Left kidney (tissue), 2 donors: ENCODE data around the gene SGK1. TPM values are rescaled to one million over a fixed set of nuclear protein-coding genes. Genes with fewer than 3 reads are reported as not detected.
"Not testable (repeated sequence)": the region's sequence is repeated elsewhere in the genome, so short reads cannot be mapped to it uniquely, and the experiment has no call there.

Source experiments
- DNase-seq: peaks from one replicate; pipeline ENCODE4 v3.0.0-alpha.2; 2013
- polyA plus RNA-seq: library from polyadenylated mRNA; unstranded; fragments of 120-200 nt; gene quantifications from one replicate; pipeline ENCODE4 v1.2.1, GENCODE V29; 2013; ENCODE audit not compliant: insufficient read length

Gene SGK1
- polyA plus RNA-seq, 1 donor = 88.6 TPM

GRCh38 chr6:134307870-134308269 is 10.0 kb downstream of the SGK1 start:
- DNase-seq = no peak

- DNase-seq = no peak
These were observed 10.8 kb downstream of the SGK1 start for GRCh38 chr6:134307075-134307474.

GRCh38 chr6:134304381-134304780 is 13.5 kb downstream of the SGK1 start:
- DNase-seq = not testable (repeated sequence)

GRCh38 chr6:134303891-134304290 is 14.0 kb downstream of the SGK1 start:
- DNase-seq = no peak

- no peak for DNase-seq
These were observed 18.7 kb downstream of the SGK1 start for GRCh38 chr6:134299236-134299635.

- DNase-seq = no peak
These were observed 21.1 kb downstream of the SGK1 start for GRCh38 chr6:134296762-134297161.

GRCh38 chr6:134295953-134296553 is 21.9 kb downstream of the SGK1 start:
- peak; percentile 42 for DNase-seq

GRCh38 chr6:134293659-134294161 is 24.2 kb downstream of the SGK1 start:
- no peak for DNase-seq

- DNase-seq = no peak
These were observed 26.8 kb downstream of the SGK1 start for GRCh38 chr6:134291156-134291555.

- DNase-seq = no peak
These were observed 28.7 kb downstream of the SGK1 start for GRCh38 chr6:134289204-134289575.

GRCh38 chr6:134288538-134289203 is 29.2 kb downstream of the SGK1 start:
- DNase-seq = no peak

GRCh38 chr6:134287859-134288537 is 29.9 kb downstream of the SGK1 start:
- DNase-seq = no peak

GRCh38 chr6:134282816-134283215 is 35.1 kb downstream of the SGK1 start:
- no peak for DNase-seq

- no peak for DNase-seq
These were observed 36.5 kb downstream of the SGK1 start for GRCh38 chr6:134281388-134281787.

- DNase-seq = no peak
These were observed 39.9 kb downstream of the SGK1 start for GRCh38 chr6:134278000-134278399.

GRCh38 chr6:134276891-134277377 is 41.0 kb downstream of the SGK1 start:
- not testable (repeated sequence) for DNase-seq

GRCh38 chr6:134272374-134272773 is 45.5 kb downstream of the SGK1 start:
- no peak for DNase-seq

- DNase-seq = peak; percentile 59
These were observed 50.0 kb downstream of the SGK1 start for GRCh38 chr6:134267917-134268361.

GRCh38 chr6:134266776-134267175 is 51.1 kb downstream of the SGK1 start:
- no peak for DNase-seq

- DNase-seq = no peak
These were observed 56.1 kb downstream of the SGK1 start for GRCh38 chr6:134261766-134262165.

GRCh38 chr6:134258849-134259306 is 59.0 kb downstream of the SGK1 start:
- DNase-seq = no peak

GRCh38 chr6:134257516-134257915 is 60.4 kb downstream of the SGK1 start:
- DNase-seq = no peak

GRCh38 chr6:134256862-134257261 is 61.0 kb downstream of the SGK1 start:
- no peak for DNase-seq
